Measurements from ENCODE around the gene USP10.

The USP10 gene, protein sequence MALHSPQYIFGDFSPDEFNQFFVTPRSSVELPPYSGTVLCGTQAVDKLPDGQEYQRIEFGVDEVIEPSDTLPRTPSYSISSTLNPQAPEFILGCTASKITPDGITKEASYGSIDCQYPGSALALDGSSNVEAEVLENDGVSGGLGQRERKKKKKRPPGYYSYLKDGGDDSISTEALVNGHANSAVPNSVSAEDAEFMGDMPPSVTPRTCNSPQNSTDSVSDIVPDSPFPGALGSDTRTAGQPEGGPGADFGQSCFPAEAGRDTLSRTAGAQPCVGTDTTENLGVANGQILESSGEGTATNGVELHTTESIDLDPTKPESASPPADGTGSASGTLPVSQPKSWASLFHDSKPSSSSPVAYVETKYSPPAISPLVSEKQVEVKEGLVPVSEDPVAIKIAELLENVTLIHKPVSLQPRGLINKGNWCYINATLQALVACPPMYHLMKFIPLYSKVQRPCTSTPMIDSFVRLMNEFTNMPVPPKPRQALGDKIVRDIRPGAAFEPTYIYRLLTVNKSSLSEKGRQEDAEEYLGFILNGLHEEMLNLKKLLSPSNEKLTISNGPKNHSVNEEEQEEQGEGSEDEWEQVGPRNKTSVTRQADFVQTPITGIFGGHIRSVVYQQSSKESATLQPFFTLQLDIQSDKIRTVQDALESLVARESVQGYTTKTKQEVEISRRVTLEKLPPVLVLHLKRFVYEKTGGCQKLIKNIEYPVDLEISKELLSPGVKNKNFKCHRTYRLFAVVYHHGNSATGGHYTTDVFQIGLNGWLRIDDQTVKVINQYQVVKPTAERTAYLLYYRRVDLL

DNA sequence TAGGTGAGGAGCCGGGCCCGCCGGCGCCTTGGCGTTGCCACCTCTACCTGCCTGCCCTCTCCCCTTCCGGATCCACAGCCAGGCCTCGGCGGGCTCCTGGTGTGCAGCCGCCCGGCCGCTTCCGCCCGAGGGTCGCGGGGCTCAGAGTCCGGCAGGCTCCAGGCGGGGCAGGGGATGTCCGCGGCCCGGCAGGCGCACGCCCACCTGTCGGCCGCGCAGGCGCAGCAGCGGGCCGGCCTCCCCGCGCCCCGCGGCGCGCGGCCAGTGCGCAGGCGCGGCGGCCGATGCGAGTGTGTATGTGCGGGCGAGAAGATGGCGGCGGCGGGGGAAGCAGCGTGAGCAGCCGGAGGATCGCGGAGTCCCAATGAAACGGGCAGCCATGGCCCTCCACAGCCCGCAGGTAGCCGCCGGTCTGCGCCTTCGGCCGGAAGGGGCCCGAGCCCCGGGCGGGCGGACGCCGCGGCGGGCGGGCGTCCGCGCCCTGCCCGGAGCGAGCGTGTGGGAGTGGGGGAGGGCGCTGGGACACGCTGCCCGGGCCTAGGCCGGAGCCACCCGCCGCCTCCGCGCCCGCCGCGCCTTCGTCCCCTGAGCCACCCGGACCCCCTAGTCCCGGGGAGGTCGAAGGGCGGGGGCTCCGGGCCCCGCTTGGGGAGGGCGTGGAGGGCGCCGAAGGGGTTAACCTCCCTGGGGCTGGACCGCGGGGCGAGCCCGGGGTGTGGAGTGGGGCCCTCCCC, at the start of gene USP10:
USP10 (plus strand) TSS at position 289 of the 734 bp plus-strand sequence; CDS start at position 380, 91 bp downstream.
- peak; percentile 85 for DNase-seq (ENCODE audit: low spot score)

DNA sequence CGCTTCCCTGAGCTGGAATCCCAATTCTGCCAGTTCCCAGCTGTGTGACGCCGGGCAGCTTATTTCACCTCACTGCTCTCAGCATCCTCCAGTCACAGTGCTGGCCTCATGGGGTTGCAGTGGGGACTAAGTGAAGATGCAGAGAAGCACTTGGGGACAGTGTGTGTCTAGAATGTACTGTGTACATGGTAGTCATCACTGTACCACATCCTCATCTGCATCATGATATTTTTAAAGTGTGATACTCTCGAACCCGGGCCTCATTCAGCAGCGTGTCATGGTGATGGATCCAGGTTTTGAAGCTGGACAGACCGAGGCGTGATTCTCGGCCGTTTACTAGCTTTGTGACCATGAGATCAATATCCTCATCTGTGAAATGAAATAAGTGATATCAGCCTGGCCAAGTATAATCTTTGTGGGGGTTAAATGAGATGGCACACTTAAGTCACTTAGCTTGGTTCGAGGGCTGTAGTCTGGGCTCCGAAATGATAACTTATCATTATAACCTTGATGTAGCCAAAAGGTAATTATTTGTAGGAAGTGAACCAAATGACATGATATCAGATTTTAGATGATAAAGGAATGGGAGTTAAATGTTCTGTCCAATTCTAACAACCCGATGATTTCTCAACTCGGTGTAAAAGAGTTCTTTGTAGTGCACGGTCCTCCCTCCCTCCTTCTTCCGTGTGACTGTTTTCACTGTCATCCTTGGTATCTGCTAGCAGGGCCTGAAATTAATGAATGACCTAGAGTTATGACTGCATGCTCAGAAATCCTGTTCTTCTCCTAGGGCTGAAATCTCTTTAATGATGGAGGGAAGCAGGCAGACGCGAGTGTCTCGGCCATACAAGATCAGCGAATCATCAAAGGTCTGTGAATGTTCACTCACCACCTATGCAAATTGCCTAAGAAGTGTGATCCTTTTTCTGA, 49.5 kb upstream of the USP10 start:
- no peak for DNase-seq (ENCODE audit: low spot score)

DNA sequence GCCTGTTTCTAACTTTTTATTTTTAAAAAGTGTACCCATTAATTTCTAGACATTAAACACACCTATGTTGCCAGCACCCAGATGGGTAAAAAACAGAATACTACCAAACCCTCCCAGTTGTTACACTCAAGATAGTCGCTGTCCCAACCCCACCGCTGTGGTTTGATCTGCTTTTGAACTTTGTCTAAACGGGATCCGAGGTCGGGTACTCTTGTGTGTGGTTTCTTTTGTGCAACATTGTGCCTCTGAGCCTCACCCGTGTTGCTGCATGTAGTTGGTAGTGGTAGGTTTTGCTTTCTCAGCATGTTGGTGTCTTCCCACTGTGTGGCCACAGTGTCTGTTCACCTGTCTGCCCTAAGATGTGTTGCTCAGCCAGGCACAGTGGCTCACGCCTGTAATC, 47.2 kb upstream of the USP10 start:
- DNase-seq (ENCODE audit: low spot score), result no peak

DNA sequence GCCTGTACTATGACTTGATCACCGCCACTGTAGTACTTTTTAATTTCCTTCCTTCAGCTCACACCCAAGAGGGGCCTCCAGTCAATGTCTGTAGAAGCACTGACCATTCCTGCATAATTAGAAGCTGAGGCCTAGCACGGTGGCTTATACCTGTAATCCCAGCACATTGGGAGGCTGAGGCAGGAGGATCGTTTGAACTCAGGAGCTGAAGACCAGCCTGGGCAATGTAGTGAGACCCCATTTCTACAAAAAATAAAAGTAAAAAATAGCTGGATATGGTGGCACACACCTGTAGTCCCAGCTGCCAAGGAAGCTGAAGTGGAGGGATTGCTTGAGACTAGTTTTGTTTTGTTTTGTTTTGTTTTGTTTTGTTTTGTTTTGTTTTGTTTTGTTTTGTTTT, 45.6 kb upstream of the USP10 start:
- DNase-seq (ENCODE audit: low spot score), result no peak

DNA sequence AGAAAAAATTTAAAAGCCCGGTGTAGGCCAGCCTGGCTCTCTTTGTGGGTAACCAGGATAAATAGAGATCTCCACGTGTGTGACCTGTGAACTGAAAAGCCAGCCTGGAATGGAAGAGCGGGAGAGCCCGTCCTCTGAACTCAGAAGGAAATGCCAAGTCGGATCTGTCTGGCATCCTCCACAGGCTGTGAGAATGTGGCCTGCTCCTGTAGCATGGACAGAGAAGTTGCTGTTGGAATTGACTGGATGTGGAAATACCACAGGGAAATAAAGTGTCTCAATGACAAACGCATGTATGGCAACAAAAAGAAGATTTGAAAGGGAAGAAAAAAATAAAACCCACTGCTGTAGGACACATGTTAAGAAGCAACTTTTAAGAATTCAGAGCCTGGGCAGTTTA, 44.8 kb upstream of the USP10 start:
- no peak for DNase-seq (ENCODE audit: low spot score)

DNA sequence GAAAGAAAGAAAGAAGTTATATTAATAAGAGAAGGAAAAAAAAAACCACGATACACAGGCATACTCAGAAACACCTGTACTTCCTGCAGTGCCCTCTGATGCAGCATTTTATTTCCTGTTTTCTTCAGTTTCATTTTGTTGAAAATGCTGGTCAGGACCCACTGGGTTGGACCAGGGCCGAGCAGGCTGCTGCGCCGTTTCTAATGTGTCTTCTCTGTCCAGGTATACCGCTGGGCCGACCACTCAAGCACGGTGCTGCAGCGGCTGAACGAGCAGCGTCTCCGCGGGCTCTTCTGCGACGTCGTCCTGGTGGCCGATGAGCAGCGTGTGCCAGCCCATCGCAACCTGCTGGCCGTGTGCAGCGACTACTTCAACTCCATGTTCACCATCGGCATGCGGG, 43.2 kb upstream of the USP10 start:
- DNase-seq (ENCODE audit: low spot score), result no peak

DNA sequence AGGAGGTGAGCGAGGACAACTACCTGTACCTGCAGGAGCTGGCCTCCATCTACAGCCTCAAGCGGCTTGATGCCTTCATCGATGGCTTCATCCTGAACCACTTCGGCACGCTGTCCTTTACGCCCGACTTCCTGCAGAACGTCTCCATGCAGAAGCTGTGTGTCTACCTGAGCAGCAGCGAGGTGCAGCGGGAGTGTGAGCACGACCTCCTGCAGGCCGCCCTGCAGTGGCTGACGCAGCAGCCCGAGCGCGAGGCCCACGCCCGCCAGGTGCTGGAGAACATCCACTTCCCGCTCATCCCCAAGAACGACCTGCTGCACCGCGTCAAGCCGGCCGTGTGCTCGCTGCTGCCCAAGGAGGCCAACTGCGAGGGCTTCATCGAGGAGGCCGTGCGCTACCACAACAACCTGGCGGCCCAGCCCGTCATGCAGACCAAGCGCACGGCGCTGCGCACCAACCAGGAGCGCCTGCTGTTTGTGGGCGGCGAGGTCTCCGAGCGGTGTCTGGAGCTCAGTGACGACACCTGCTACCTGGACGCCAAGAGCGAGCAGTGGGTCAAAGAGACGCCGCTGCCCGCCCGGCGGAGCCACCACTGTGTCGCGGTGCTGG, 42.5 kb upstream of the USP10 start:
- no peak for DNase-seq (ENCODE audit: low spot score)

DNA sequence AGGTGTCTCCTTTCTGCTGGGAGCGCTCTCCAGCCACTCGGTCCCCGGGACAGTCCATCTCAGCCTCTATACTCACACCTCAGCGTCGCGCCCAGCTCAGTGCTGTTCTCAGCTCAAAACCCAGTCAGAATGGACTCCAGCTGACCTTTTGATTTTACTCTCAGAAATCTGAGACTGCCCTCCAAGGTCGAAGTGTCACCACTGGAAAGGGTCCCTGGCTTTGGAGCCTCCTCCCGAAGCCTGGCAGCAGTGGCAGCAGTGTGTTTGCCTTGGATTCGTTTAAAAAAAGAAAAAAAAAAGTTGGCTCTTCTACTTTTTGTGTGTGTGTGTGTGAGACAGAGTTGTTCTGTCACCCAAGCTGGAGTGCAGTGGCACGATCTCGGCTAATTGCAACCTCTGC, 41.1 kb upstream of the USP10 start:
- DNase-seq (ENCODE audit: low spot score), result no peak

DNA sequence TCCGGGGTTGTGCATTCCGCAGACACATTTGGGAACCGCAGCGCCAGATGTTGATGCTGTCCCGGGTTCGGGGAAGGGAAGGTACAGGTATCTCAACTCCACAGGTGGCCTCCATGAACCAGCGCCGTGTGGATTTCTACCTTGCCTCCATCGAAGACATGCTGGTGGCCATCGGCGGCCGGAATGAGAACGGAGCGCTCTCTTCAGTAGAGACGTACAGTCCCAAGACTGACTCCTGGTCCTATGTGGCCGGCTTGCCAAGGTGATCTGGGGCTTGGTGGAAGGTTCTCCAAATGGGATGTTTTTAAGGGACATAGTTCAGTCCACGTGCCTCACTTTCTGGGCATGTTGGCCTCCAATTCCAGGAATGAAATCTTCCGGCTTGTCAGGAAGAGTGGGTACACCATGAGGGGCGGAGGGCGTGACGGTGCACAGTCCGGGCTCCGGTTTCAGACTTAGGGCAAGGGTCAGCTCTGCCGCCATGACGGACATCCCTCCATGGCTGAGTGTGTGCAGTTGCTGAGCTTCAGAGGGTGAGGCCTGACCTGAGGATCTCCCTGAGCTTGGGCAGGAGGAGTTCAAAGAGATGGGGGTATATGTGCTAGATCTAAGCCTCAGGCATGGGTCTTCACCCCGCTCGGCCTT, 40.0 kb upstream of the USP10 start:
- DNase-seq (ENCODE audit: low spot score), result no peak

DNA sequence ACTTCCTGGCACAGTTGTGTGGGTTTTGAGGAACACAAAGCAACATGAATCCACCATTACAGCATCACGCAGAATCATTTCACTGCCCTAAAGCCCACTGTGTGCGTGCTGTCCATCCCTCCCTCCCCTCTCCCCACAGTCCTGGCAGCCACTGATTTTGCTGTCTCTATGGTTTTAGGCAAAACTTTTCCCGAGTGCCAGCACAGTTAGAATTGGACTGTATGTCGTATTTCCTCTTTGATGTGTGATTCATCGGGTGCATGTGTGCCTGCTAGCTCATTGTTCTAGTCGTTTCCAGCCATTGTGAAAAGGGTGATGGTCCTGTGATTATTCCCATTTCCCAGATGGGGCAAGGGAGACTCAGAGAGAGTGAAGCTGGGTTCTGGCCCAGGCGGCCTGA, 38.8 kb upstream of the USP10 start:
- DNase-seq (ENCODE audit: low spot score), result no peak

DNA sequence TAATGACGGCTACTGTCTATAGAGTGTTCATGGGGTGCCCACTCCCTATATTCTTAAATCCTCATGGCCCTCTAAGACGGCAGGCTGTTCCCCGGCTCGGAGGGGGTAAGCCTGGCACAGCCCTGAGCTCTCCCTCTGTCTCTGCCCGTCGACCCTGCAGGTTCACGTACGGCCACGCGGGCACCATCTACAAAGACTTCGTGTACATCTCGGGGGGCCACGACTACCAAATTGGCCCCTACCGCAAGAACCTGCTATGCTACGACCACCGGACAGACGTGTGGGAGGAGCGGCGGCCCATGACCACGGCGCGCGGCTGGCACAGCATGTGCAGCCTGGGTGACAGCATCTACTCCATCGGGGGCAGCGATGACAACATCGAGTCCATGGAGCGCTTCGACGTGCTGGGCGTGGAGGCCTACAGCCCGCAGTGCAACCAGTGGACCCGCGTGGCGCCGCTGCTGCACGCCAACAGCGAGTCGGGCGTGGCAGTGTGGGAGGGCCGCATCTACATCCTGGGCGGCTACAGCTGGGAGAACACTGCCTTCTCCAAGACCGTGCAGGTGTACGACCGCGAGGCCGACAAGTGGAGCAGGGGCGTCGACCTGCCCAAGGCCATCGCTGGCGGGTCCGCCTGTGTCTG, 38.3 kb upstream of the USP10 start:
- no peak for DNase-seq (ENCODE audit: low spot score)

DNA sequence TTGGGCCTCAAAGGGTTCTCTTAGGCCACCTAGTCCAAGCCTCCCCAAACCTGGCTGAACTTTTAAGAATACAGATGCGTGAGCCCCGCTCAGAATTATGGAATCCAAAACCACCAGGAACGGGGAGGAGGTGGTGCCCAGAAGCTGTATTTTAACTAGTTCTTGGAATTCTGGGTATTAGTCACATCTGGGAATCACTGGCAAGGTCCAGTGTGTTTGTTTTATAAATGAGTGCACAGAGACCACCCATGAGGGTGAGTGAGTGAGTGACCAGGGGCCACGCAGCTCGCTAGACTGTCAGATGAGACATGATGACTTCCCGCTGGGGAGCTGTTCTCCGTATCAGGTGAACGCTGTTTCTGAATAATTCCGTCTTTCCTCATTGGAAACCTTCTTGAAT, 37.3 kb upstream of the USP10 start:
- DNase-seq (ENCODE audit: low spot score), result no peak

DNA sequence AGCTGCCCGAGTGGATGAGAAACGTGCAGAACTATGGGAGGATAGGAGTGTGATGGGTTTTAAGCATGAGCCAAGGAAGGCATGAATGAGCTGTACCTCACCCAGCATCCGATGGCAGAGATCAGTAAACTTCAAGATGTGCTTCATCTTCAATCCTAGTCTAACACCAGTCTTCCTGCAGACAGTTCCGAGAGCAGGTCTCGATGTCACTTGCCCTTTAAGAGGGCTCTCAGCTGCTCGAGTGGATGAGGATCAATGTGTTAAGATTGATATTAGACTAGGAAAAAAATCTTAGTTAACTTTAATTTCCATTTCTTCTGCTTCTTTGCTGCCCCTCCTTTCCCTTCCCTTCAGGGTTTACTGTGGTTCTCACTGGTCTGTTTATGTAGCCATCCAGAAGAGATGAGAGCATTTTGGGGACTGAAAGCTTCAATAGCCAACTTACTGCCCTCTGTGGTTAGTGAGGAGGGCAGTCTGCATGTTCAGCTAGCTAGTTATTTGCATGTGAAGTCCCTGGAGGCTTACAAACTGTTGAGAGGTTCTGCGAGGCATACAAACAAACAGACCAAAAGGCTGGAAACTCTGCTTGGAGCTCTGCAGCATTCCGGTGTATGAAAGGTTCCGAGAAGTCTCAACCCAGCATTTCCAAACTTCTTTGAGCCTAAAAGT, 36.2 kb upstream of the USP10 start:
- DNase-seq (ENCODE audit: low spot score), result no peak

DNA sequence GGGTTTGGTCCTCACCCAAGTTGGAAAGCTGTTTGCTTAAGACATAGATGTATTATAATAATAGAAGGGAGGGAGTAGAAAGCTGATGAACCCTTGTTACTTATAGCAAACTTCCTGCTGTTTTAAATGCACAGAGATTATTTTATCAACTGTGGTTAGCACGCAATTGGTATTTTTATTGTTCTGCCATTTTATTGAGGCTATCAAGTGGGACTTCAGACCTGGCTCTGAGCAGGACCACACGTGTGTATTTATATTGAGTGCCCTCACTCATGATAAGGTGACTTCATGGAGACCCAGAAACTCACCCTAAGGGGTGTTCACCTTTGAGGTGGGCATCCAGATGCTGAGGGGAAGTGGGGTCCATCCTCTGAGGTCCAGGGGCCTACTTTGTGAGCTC, 34.4 kb upstream of the USP10 start:
- no peak for DNase-seq (ENCODE audit: low spot score)

DNA sequence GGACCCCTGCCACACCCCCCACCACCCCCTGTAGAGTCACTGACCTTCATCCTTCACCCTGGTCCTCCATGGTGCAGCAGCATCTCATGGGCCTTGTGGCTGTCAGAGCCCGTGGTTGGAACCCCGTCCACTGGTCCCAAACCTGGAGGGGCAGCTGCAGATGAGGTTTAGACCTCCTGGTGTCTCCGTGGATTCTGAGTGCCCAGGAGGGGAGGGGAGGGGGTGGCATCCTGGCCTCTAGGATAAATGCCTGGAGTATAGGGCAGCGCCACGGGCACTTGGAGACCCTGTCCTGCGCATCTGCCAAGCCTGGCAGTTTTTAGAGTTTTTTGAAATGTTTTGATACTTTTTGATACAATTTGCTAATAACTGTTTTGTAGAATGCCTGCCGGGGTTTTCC, 34.0 kb upstream of the USP10 start:
- DNase-seq (ENCODE audit: low spot score), result no peak

DNA sequence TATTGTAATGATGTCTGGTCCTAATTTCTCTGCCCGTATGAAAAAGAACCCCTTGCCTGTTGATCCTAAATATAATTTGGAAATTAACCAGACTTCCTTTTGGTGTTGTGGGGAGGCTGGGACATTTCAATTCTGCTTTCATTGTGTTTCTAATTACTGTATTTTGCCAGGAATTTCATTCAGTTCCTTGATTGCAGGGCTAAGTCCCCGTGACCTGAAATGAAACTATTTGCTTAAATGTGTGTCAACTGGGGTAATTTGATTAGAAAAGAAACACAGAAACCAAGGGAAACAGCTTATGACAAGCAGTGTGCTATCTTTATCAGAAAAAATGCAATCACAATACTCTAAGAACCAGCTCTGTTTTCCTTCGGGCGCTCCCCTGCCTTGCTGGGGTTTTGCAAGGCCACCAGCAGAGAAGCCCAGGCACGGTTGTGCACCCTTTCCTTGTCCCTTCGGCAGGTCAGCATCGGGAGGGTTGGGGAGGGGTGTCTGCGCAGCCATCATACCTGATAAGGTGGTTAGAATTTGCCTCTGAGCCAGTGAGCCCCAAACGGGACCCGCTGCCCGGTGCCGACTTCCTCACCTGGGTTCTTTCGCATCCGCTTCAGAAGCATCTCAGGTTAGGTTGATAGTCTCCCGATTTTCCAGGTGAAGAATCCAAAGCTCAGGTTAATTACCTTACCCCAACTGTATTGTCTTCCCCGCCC, 32.0 kb upstream of the USP10 start:
- no peak for DNase-seq (ENCODE audit: low spot score)

DNA sequence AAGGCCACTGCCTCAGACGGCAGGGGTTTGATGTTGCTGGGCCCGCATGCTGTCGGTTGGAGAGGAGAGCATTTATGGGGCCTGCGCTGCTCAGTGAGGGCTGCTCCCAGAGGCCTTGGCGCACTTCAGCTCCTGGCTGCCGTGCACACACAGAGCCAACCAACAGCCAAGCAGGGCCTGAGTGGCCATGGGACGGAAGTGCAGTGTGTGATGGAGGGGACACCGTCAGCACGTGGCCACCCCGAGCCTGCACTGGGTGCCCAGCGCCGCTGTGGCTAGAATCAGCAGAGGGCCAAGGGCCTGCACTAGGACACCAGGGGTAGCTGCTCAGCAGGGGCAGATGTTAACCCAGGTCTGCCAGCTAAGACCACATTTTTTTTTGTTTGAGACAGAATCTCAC, 29.7 kb upstream of the USP10 start:
- DNase-seq (ENCODE audit: low spot score), result no peak

DNA sequence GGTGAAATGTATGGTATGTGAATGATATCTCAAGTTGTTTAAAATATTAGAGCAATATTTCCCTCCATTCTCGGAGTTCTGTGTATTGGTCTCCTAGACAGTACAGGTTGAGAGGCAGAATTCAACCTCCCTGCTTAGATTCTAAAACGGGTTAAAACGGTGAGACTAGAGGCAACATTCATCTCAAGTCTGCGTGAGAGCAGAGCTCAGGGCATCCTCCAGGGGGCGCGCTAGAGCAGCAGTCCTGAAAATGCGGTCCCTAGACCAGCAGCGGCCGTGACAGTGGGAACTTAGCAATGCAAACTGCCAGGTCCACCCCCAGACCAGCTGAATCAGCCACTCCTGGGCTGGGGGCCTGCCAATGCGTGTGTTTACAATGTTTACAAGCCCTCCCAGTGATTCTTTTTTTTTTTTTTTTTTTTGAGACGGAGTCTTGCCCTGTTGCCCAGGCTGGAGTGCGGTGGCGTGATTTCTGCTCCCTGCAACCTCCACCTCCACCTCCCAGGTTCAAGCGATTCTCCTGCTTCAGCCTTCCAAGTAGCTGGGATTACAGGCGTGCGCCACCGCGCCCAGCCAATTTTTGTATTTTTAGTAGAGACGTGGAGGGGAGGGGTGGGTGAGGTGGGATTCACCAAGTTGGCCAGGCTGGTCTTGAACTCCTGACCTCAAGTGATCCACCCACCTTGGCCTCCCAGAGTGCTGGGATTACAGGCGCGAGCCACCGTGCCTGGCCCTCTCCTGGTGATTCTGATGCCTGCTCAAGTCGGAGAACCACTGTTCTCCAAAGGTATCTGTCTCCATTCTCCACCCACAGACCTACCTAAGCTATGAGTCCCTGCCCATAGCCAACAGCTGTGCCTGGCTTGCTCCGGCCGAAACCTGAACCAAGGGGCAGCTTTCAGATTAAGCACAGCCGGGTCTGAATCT, 27.3 kb upstream of the USP10 start:
- DNase-seq (ENCODE audit: low spot score), result peak; percentile 79

Measured in hematopoietic multipotent progenitor cell treated with erythropoietin and hydrocortisone succinate and interleukin-3 and kit ligand, for 15 days (in vitro differentiated cells).